WTC11 (cell line): ENCODE data around the gene PREX1.
"Not testable (repeated sequence)": the region's sequence is repeated elsewhere in the genome, so short reads cannot be mapped to it uniquely, and the experiment has no call there.

ENCODE experiments used
- CTCF ChIP-seq: fragments of 200-600 bp; IDR thresholded peaks from 2 replicates; pipeline ENCODE4 v1.8.0; 2022; ENCODE audit warnings: antibody characterized with exemption
- ETV6 ChIP-seq: sonication (generic); formaldehyde crosslinking; IDR thresholded peaks from 2 replicates; pipeline ENCODE4 v1.8.1; 2022; ENCODE audit warnings: mild to moderate bottlenecking, missing genetic modification reagents
- FOXJ3 ChIP-seq: sonication (generic); formaldehyde crosslinking; IDR thresholded peaks from 2 replicates; pipeline ENCODE4 v1.9.0; 2021; ENCODE audit warnings: missing genetic modification reagents, mild to moderate bottlenecking, borderline replicate concordance
- TEAD4 ChIP-seq: sonication (generic); formaldehyde crosslinking; IDR thresholded peaks from 2 replicates; pipeline ENCODE4 v1.8.0; 2022; ENCODE audit warnings: mild to moderate bottlenecking, missing genetic modification reagents
- ZMAT4 ChIP-seq: fragments of 250-450 bp; sonication (Bioruptor Pico); IDR thresholded peaks from 2 replicates; pipeline ENCODE4 v1.9.0; 2021; ENCODE audit warnings: mild to moderate bottlenecking
- ZNF121 ChIP-seq: sonication (generic); formaldehyde crosslinking; IDR thresholded peaks from 2 replicates; pipeline ENCODE4 v1.8.0; 2023; ENCODE audit warnings: missing genetic modification reagents
- ZNF281 ChIP-seq: sonication (generic); formaldehyde crosslinking; IDR thresholded peaks from 2 replicates; pipeline ENCODE4 v1.8.0; 2023; ENCODE audit warnings: mild to moderate bottlenecking, missing genetic modification reagents
- ZNF396 ChIP-seq: fragments of 250-450 bp; sonication (Bioruptor Pico); IDR thresholded peaks from 2 replicates; pipeline ENCODE4 v1.8.0; 2021; ENCODE audit warnings: mild to moderate bottlenecking, moderate library complexity, borderline replicate concordance

- TF ChIP-seq CTCF; ZNF396; TEAD4 (CRISPR knock-in tag); ZNF281 (CRISPR knock-in tag); ETV6 (CRISPR knock-in tag); ZNF121 (CRISPR knock-in tag); ZMAT4 (CRISPR knock-in tag); FOXJ3: not testable (repeated sequence)
Measured at GRCh38 chr20:48826480-48826879, 1.3 kb downstream of the PREX1 start.
